Measurements from ENCODE around the gene RALGAPA2. TPM values are rescaled to one million over a fixed set of nuclear protein-coding genes. Genes with fewer than 3 reads are reported as not detected.

Gene RALGAPA2
- total and polyA plus RNA-seq, 2 experiments from 2014 or later, result 13.1 to 43.4 TPM

GRCh38 chr20:20643927-20644326, 68.5 kb downstream of the RALGAPA2 start (continued):
- TF ChIP-seq ZNF462 (CRISPR knock-in tag; IDR thresholded peaks at IDR 0.05) (no peak), NANOG (IDR thresholded peaks at IDR 0.05; ENCODE audit: borderline replicate concordance) (no peak), EZH2 (IDR thresholded peaks at IDR 0.05; ENCODE audit: low read depth, unreplicated experiment) (no peak), CTCF (conservative IDR thresholded peaks at IDR 0.05; ENCODE audit: low read depth in 2 of 2) (no peak), POLR2AphosphoS5 (IDR thresholded peaks at IDR 0.05; ENCODE audit: low read depth) (no peak), JUNB (IDR thresholded peaks at IDR 0.05; ENCODE audit: unreplicated experiment) (no peak), CREB1 (CRISPR knock-in tag; IDR thresholded peaks at IDR 0.05; ENCODE audit: low read depth) (no peak), ETS1 (IDR thresholded peaks at IDR 0.05) (no peak), ZNF331 (CRISPR knock-in tag; IDR thresholded peaks at IDR 0.05; ENCODE audit: low read depth) (no peak)
